Astrocyte (in vitro differentiated cells and primary cell): ENCODE measurements around the gene RBP3.

Source experiments
- CTCF ChIP-seq: IDR thresholded peaks from 2 replicates; pipeline ENCODE4 v1.5.1; 2011; ENCODE audit warnings: low read depth, mild to moderate bottlenecking, inconsistent platforms, low read length, moderate library complexity; ENCODE audit not compliant: insufficient read depth
- EZH2 ChIP-seq: IDR thresholded peaks from 2 replicates; pipeline ENCODE4 v1.6.1; 2012; ENCODE audit warnings: mild to moderate bottlenecking, low read length, inconsistent platforms; ENCODE audit not compliant: insufficient read depth

GRCh38 chr10:47301833-47302232, 46.3 kb upstream of the RBP3 start:
- TF ChIP-seq CTCF (no peak), EZH2 (no peak)
